ENCODE results near the gene CCL2. TPM values are rescaled to one million over a fixed set of nuclear protein-coding genes. Genes with fewer than 3 reads are reported as not detected.

CCL2 gene
- total RNA-seq, 1 experiment from 2014 or later, result not detected

GRCh38 chr17:34260861-34261260 lies 5.8 kb downstream of the CCL2 start (continued):
- TF ChIP-seq ZBTB33 (IDR thresholded peaks at IDR 0.05; ENCODE audit: extremely low read depth, insufficient replicate concordance, low read length) (no peak), ELF1 (IDR thresholded peaks at IDR 0.05; ENCODE audit: borderline replicate concordance, low read depth) (no peak), CTCF (IDR thresholded peaks at IDR 0.05 in 2 of 3, conservative IDR thresholded peaks at IDR 0.05 in 1 of 3; ENCODE audit: borderline replicate concordance in 1 of 3, insufficient read depth in 1 of 3, low read depth in 2 of 3, low read length in 2 of 3) (no peak), CBX3 (IDR thresholded peaks at IDR 0.05; ENCODE audit: low read depth) (no peak), EGR1 (IDR thresholded peaks at IDR 0.05; ENCODE audit: low read depth) (no peak)

- no peak for ATAC-seq
- CTCF ChIA-PET, result no interaction called here
- H3K9me3 ChIP-seq (ENCODE audit: control insufficient read depth in 1 of 2, insufficient read depth in 1 of 2, low read depth in 1 of 2, low read length in 2 of 2), result no peaks in the 10 kb centered on the region
- H3K79me2 ChIP-seq (ENCODE audit: insufficient read depth, low read length), result no peaks in the 10 kb centered on the region
- no peaks in the 10 kb centered on the region for H3K36me3 ChIP-seq (ENCODE audit: control insufficient read depth in 1 of 2, insufficient read depth in 2 of 2, low read length in 2 of 2)
- intact Hi-C loops (cut with micrococcal nuclease), result no loop called here
- H3K4me1 ChIP-seq (ENCODE audit: control insufficient read depth in 1 of 2, insufficient read depth in 2 of 2, low read length in 2 of 2), result no peaks in the 10 kb centered on the region
- POLR2A ChIA-PET, result no interaction called here
- DNase-seq (ENCODE audit: low read depth, low spot score), result no peak
- H3K4me3 ChIP-seq (replicated peaks in 1 of 2; ENCODE audit: low read depth in 1 of 2, low read length in 2 of 2), result no peak overlapping the region
- H3K27me3 ChIP-seq (ENCODE audit: insufficient read depth, low read length), result no peaks in the 10 kb centered on the region
- no peaks in the 10 kb centered on the region for H3K9me2 ChIP-seq (ENCODE audit: insufficient read depth)
- no TSS peak for BruUV-seq (replicated peaks)
- H3K27ac ChIP-seq (ENCODE audit: low read depth, low read length), result no peak overlapping the region
- RAD21 ChIA-PET (ENCODE audit: low non-redundant PET in 1 of 2, low total read pairs in 2 of 2, uncharacterized antibody in 2 of 2, unreplicated experiment in 2 of 2), result no interaction called here
- TF ChIP-seq ATF3 (IDR thresholded peaks at IDR 0.05) (no peak), EZH2phosphoT487 (IDR thresholded peaks at IDR 0.05; ENCODE audit: borderline replicate concordance) (no peak), SRF (IDR thresholded peaks at IDR 0.05; ENCODE audit: low read depth) (no peak), ELF1 (IDR thresholded peaks at IDR 0.05; ENCODE audit: borderline replicate concordance, low read depth) (no peak), TCF7L2 (IDR thresholded peaks at IDR 0.05; ENCODE audit: borderline replicate concordance, extremely low read depth, insufficient read depth, insufficient read length) (no peak), YY1 (IDR thresholded peaks at IDR 0.05; ENCODE audit: extremely low read depth, insufficient replicate concordance, low read depth, low read length) (no peak), CTCF (IDR thresholded peaks at IDR 0.05 in 2 of 3, conservative IDR thresholded peaks at IDR 0.05 in 1 of 3; ENCODE audit: borderline replicate concordance in 1 of 3, insufficient read depth in 1 of 3, low read depth in 2 of 3, low read length in 2 of 3) (no peak), EZH2 (IDR thresholded peaks at IDR 0.05) (no peak), CBX3 (IDR thresholded peaks at IDR 0.05; ENCODE audit: low read depth) (no peak), POLR2AphosphoS5 (IDR thresholded peaks at IDR 0.05; ENCODE audit: low read depth, low read length) (no peak), EGR1 (IDR thresholded peaks at IDR 0.05; ENCODE audit: low read depth) (no peak), ZBTB33 (IDR thresholded peaks at IDR 0.05; ENCODE audit: extremely low read depth, insufficient replicate concordance, low read length) (no peak), SP1 (IDR thresholded peaks at IDR 0.05; ENCODE audit: low read depth) (no peak)
- no peak overlapping the region for H3K9ac ChIP-seq (ENCODE audit: low read length)
- no peaks in the 10 kb centered on the region for H4K20me1 ChIP-seq (ENCODE audit: insufficient read depth)
- H2AFZ ChIP-seq (ENCODE audit: low read depth, low read length, poor library complexity, severe bottlenecking), result no peak overlapping the region
- H3K4me2 ChIP-seq (ENCODE audit: low read length), result no peak overlapping the region
Observed at GRCh38 chr17:34261568-34262337, 6.7 kb downstream of the CCL2 start.

Data from HCT116 (cell line).